Ishikawa (cell line): ENCODE measurements around the gene FLYWCH2.
A peak's percentile ranks its signal among the peaks of the same experiment; 100 is the strongest.

Source experiments
- CREB1 ChIP-seq: IDR thresholded peaks from 2 replicates; pipeline ENCODE4 v1.6.1; 2012; ENCODE audit warnings: low read depth
- EGR1 ChIP-seq: IDR thresholded peaks from 2 replicates; pipeline ENCODE4 v1.6.1; 2012
- EP300 ChIP-seq: IDR thresholded peaks from 2 replicates; pipeline ENCODE4 v1.6.1; 2012; ENCODE audit warnings: borderline replicate concordance
- MAX ChIP-seq: IDR thresholded peaks from 2 replicates; pipeline ENCODE4 v1.6.1; 2012
- REST ChIP-seq: IDR thresholded peaks from 2 replicates; pipeline ENCODE4 v1.6.1; 2012; ENCODE audit warnings: low read depth, mild to moderate bottlenecking
- TAF1 ChIP-seq: IDR thresholded peaks from 2 replicates; pipeline ENCODE4 v1.6.1; 2012; ENCODE audit warnings: low read depth, mild to moderate bottlenecking
- TCF12 ChIP-seq: IDR thresholded peaks from 2 replicates; pipeline ENCODE4 v1.6.1; 2012; ENCODE audit warnings: low read depth
- TEAD4 ChIP-seq: IDR thresholded peaks from 2 replicates; pipeline ENCODE4 v1.6.1; 2012
- YY1 ChIP-seq: IDR thresholded peaks from 2 replicates; pipeline ENCODE4 v1.6.1; 2012; ENCODE audit warnings: low read depth
- TF ChIP-seq, protein P1 (sequence below): IDR thresholded peaks from 2 replicates; pipeline ENCODE4 v1.6.1; 2012

DNA sequence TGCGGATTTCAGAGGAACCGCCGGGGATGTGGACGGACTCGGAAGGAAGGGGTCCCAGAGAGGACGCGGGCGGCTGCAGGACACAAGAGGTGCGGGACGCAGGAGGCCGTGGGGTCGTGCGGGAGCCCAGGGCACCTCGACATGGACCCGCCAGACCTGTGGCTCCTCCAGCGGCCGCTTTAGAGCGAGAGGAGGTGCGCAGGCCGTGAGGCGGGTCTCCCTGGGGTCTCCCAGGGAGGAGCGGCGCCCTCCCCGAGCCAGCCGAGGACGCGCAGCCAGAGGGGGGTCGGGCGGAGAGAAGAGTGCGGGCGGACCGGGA lies 21.9 kb downstream of the FLYWCH2 start:
- TF ChIP-seq MAX (0 out of 2 replicates have a peak, but pooled peaks have one; percentile 3), YY1 (no peak), CREB1 (no peak), REST (no peak), TCF12 (no peak), TAF1 (no peak), EP300 (no peak), TEAD4 (no peak), EGR1 (no peak)
- TF ChIP-seq, protein P1, sequence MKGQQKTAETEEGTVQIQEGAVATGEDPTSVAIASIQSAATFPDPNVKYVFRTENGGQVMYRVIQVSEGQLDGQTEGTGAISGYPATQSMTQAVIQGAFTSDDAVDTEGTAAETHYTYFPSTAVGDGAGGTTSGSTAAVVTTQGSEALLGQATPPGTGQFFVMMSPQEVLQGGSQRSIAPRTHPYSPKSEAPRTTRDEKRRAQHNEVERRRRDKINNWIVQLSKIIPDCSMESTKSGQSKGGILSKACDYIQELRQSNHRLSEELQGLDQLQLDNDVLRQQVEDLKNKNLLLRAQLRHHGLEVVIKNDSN, result no peak
